ENCODE data around the gene SCRN1. TPM values are rescaled to one million over a fixed set of nuclear protein-coding genes. Genes with fewer than 3 reads are reported as not detected.

SCRN1 gene
- total RNA-seq, 1 donor from 2014 or later = 61.9 TPM

- no peak overlapping the region for H3K4me3 ChIP-seq (ENCODE audit: low read depth, low read length)
- DNase-seq (ENCODE audit: low read depth) = no peak
- TF ChIP-seq CTCF (conservative IDR thresholded peaks at IDR 0.05; ENCODE audit: low read depth, low read length) = no peak
These were observed 38.4 kb downstream of the SCRN1 start for GRCh38 chr7:29951206-29951605.

- H3K4me3 ChIP-seq (ENCODE audit: low read depth, low read length) = no peak overlapping the region
- DNase-seq (ENCODE audit: low read depth) = no peak
- no peak for TF ChIP-seq CTCF (conservative IDR thresholded peaks at IDR 0.05; ENCODE audit: low read depth, low read length)
These were observed 39.1 kb downstream of the SCRN1 start for GRCh38 chr7:29950480-29950879.

GRCh38 chr7:29948587-29948986 lies 41.0 kb downstream of the SCRN1 start:
- no peak for TF ChIP-seq CTCF (conservative IDR thresholded peaks at IDR 0.05; ENCODE audit: low read depth, low read length)
- H3K4me3 ChIP-seq (ENCODE audit: low read depth, low read length) = no peak overlapping the region
- DNase-seq (ENCODE audit: low read depth) = no peak

GRCh38 chr7:29946428-29947186 lies 43.0 kb downstream of the SCRN1 start:
- no peak overlapping the region for H3K4me3 ChIP-seq (ENCODE audit: low read depth, low read length)
- no peak for DNase-seq (ENCODE audit: low read depth)

GRCh38 chr7:29945259-29945809 lies 44.3 kb downstream of the SCRN1 start:
- TF ChIP-seq CTCF (conservative IDR thresholded peaks at IDR 0.05; ENCODE audit: low read depth, low read length) = no peak
- H3K4me3 ChIP-seq (ENCODE audit: low read depth, low read length) = no peak overlapping the region
- no peak for DNase-seq (ENCODE audit: low read depth)

More at GRCh38 chr7:29946428-29947186, 43.0 kb downstream of the SCRN1 start:
- TF ChIP-seq CTCF (conservative IDR thresholded peaks at IDR 0.05; ENCODE audit: low read depth, low read length) = peak; percentile 64

- DNase-seq (ENCODE audit: low read depth) = no peak
- TF ChIP-seq CTCF (conservative IDR thresholded peaks at IDR 0.05; ENCODE audit: low read depth, low read length) = no peak
- H3K4me3 ChIP-seq (ENCODE audit: low read depth, low read length) = no peak overlapping the region
These were observed 49.4 kb downstream of the SCRN1 start for GRCh38 chr7:29940199-29940598.

GRCh38 chr7:29937132-29937531 lies 52.5 kb downstream of the SCRN1 start:
- no peak for TF ChIP-seq CTCF (conservative IDR thresholded peaks at IDR 0.05; ENCODE audit: low read depth, low read length)
- H3K4me3 ChIP-seq (ENCODE audit: low read depth, low read length) = no peak overlapping the region
- no peak for DNase-seq (ENCODE audit: low read depth)

Measured in epithelial cell of proximal tubule (primary cell).